Esophagus muscularis mucosa (tissue), 4 donors: ENCODE results near the gene FOXM1.

Experiments used
- CTCF ChIP-seq, 3 experiments: fragments of 200-600 bp in 2 of 3; fragments of 450-650 bp in 1 of 3; sonication (generic) in 2 of 3; IDR thresholded peaks; one replicate each; pipeline ENCODE4 v1.5.1; 2017 to 2019; ENCODE audit warnings: antibody characterized with exemption in 3 of 3, mild to moderate bottlenecking in 2 of 3, moderate library complexity in 1 of 3
- EP300 ChIP-seq: sonication (generic); formaldehyde crosslinking; IDR thresholded peaks from one replicate; pipeline ENCODE4 v1.6.1; 2017; ENCODE audit warnings: antibody characterized with exemption
- POLR2A ChIP-seq: fragments of 450-650 bp; IDR thresholded peaks from one replicate; pipeline ENCODE4 v1.6.1; 2017; ENCODE audit warnings: antibody characterized with exemption, moderate library complexity, mild to moderate bottlenecking, low read depth
- POLR2AphosphoS5 ChIP-seq, 2 donors: sonication (generic); formaldehyde crosslinking; IDR thresholded peaks; one replicate each; pipeline ENCODE4 v1.6.1; 2017; ENCODE audit warnings: antibody characterized with exemption in 2 of 2

- TF ChIP-seq EP300 (no peak), CTCF (IDR thresholded peaks at IDR 0.05) (no peak), POLR2A (no peak), POLR2AphosphoS5 (IDR thresholded peaks at IDR 0.05) (no peak)
Observed at GRCh38 chr12:2844786-2845185, 32.2 kb downstream of the FOXM1 start.
